Heart right ventricle (tissue), 16 donors: ENCODE measurements around the gene FANCE. TPM values are rescaled to one million over a fixed set of nuclear protein-coding genes. Genes with fewer than 3 reads are reported as not detected.

ENCODE experiments used
- ATAC-seq, 8 donors: fragments of 200-7000 bp; cut with Tn5 transposase; one replicate each; pipeline ENCODE4 v1.9.1; 2020; ENCODE audit warnings: mild to moderate bottlenecking in 8 of 8, moderate library complexity in 8 of 8, moderate number of reproducible peaks in 1 of 8
- DNase-seq, 2 donors: peaks; one replicate each; pipeline ENCODE4 v3.0.0-alpha.2; 2020
- H3K27ac ChIP-seq, 10 donors: fragments of 200-600 bp; sonication (generic) in 2 of 10; one replicate each; pipeline versions ENCODE4 v1.5.0 to v1.8.0; 2020 to 2022; ENCODE audit warnings: mild to moderate bottlenecking in 3 of 10
- H3K27me3 ChIP-seq, 7 donors: fragments of 200-600 bp; one replicate each; pipeline ENCODE4 v1.8.0; 2021 to 2022; ENCODE audit warnings: mild to moderate bottlenecking in 2 of 7
- H3K36me3 ChIP-seq, 9 donors: fragments of 200-600 bp; sonication (generic) in 1 of 9; one replicate each; pipeline versions ENCODE4 v1.5.0 to v1.8.0; 2020 to 2022; ENCODE audit warnings: mild to moderate bottlenecking in 2 of 9
- H3K4me1 ChIP-seq, 9 donors: fragments of 200-600 bp; sonication (generic) in 1 of 9; one replicate each; pipeline versions ENCODE4 v1.5.0 to v1.8.0; 2020 to 2022; ENCODE audit warnings: mild to moderate bottlenecking in 4 of 9
- H3K4me3 ChIP-seq, 10 donors: fragments of 200-600 bp; sonication (generic) in 2 of 10; one replicate each; pipeline versions ENCODE4 v1.5.0 to v1.8.0; 2020 to 2022; ENCODE audit warnings: mild to moderate bottlenecking in 7 of 10, moderate library complexity in 2 of 10
- H3K9me3 ChIP-seq, 11 donors: fragments of 200-600 bp in 10 of 11; sonication (generic) in 2 of 11; one replicate each; pipeline versions ENCODE4 v1.5.0 to v1.8.0; 2013 to 2022; ENCODE audit warnings: mild to moderate bottlenecking in 2 of 11, control low read depth in 1 of 11, moderate library complexity in 1 of 11
- CTCF ChIP-seq, 9 donors: fragments of 200-600 bp; sonication (generic) in 2 of 9; IDR thresholded peaks; one replicate each; pipeline versions ENCODE4 v1.5.0 to v1.8.0; 2021 to 2022; ENCODE audit warnings: antibody characterized with exemption in 9 of 9, mild to moderate bottlenecking in 5 of 9, moderate library complexity in 1 of 9
- WGBS, 2 donors: extraction: QIAGEN DNeasy Blood & Tissue Kit; methylation state at CpG; one replicate each; pipeline ENCODE4 v1.1.7; 2013; ENCODE audit warnings: inconsistent platforms in 1 of 2; 5-methylcytosine and 5-hydroxymethylcytosine counted together
- intact Hi-C, 10 donors: fragments of 100-400 bp; cut with DNase I; formaldehyde crosslinking; loops; one replicate each; pipeline versions ENCODE4 v1.11.1 to v1.14.2; 2022
- polyA plus RNA-seq, 2 donors: library from polyadenylated mRNA; stranded (reverse); fragments of 200-250 nt; gene quantifications; one replicate each; pipeline ENCODE4 v1.2.3, GENCODE V29; 2013
- total RNA-seq, 10 donors: library from RNA; stranded (reverse); fragmentation: NEBNext Ultra II Directional in 3 of 10; extraction: Animal tissue kit (Norgen Biotek cat#: 25700) in 3 of 10; gene quantifications; one replicate each; pipeline versions ENCODE4 v1.2.1 to v1.2.4, GENCODE V29; 2021 to 2023
- donor health status: Arrhythmogenic right ventricular cardiomyopathy.
- donor health status: ischemic (EF 13 %, LVEDD 7.1; RV severe dilation, severe dysfunction).
- donor health status: healthy with polysubstance abuse.
- donor health status: DM: no; HTN: yes; CAD: no.
- donor health status: DM: no; HTN: no; CAD: no.
- donor health status: ischemic (EF 25% LVEDD 6.9; RV normal size, moderate dysfunction).
- donor health status: ischemic (EF 25% LVEDD 5.7; RV mildly dilated, moderate dysfunction).
- donor health status: healthy.
- donor health status: DM: yes; HTN: yes; CAD: no.
- donor health status: Ischemic cardiomyopathy.
- donor health status: ischemic (EF 35%, LVEDD 5.7; RV mildly dilated, moderate dysfunction).
- donor health status: nonischemic (EF 11% LVEDD 7.7; RV severe dilation, severe dysfunction).
- donor health status: DM: yes; HTN: yes; CAD: no.
- donor health status: PGD.
- donor health status: ischemic (EF 29% LVEDD 5.4; RV normal size, mild dysfunction).
- donor health status: nonischemic (EF 23%, LVEDD 6.1; RV moderate dilation, normal function).

The FANCE gene
- total and polyA plus RNA-seq, 12 donors, result 1.5 to 5.3 (median 2.9) TPM

GRCh38 chr6:35483893-35484645 lies 31.9 kb downstream of the FANCE start:
- no peak for TF ChIP-seq CTCF (IDR thresholded peaks at IDR 0.05)
- Histone ChIP-seq H3K36me3 (peaks cover 0 to 48% (median 3%) of the 10 kb centered on the region in 9 donors), H3K4me1 (peaks cover 6 to 56% (median 37%) of the 10 kb centered on the region in 9 donors), H3K9me3 (no peaks in the 10 kb centered on the region), H3K27ac (peak overlapping the region in 1 of 10 donors; percentile 62), H3K4me3 (no peak overlapping the region), H3K27me3 (no peaks in the 10 kb centered on the region)
- no peak for ATAC-seq
- WGBS, 2 donors, result 86 to 88% methylated on average over 13 of the region's 13 CpGs
- intact Hi-C loops, result no loop called here
- DNase-seq, result no peak

DNA sequence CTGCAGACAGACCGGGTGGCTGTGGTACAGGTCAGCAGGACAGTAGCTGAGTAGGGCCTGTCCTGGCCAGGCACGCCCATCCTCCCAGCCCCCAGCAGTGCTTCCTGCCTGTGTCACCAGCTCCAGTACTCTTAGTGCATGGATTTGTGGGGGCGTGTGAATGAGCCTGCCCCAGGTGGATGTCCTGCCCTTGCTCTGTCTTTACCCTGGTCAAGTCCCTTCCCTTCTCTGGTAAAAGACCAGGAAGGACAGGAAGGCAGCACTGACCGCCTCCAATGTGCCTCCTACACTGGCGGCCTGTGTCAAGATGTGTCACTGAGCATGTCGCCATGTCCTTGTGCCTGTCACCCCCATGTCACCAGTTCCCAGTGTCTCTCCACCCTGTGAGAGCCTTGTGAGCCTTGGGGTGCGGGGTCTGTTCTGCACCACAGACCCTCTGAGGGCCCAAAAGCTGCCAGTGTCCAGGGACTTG lies 32.8 kb downstream of the FANCE start:
- peak in 1 of 8 donors; percentile 4 for ATAC-seq
- H3K9me3 ChIP-seq, result no peaks in the 10 kb centered on the region
- intact Hi-C loops, result no loop called here
- WGBS, 2 donors, result 77 to 89% methylated on average over 7 of the region's 7 CpGs
- peaks cover 0 to 5% (median 0%) of the 10 kb centered on the region in 7 donors for H3K27me3 ChIP-seq
- peaks cover 0 to 39% (median 1%) of the 10 kb centered on the region in 9 donors for H3K36me3 ChIP-seq
- TF ChIP-seq CTCF (IDR thresholded peaks at IDR 0.05), result no peak
- H3K27ac ChIP-seq, result peak overlapping the region in 7 of 10 donors; percentile 56 to 79 (median 72)
- no peak for DNase-seq
- peaks cover 11 to 65% (median 41%) of the 10 kb centered on the region in 9 donors for H3K4me1 ChIP-seq
- no peak overlapping the region for H3K4me3 ChIP-seq

GRCh38 chr6:35485402-35485877 lies 33.3 kb downstream of the FANCE start:
- H3K36me3 ChIP-seq, result peaks cover 0 to 35% (median 0%) of the 10 kb centered on the region in 9 donors
- peak; percentile 10 to 37 (median 18) for ATAC-seq
- H3K27ac ChIP-seq, result peak overlapping the region; percentile 18 to 79 (median 70)
- H3K4me3 ChIP-seq, result peak overlapping the region in 6 of 10 donors; percentile 17 to 46 (median 38)
- no peaks in the 10 kb centered on the region for H3K9me3 ChIP-seq
- peak in 1 of 2 donors; percentile 38 for DNase-seq
- no peak for TF ChIP-seq CTCF (IDR thresholded peaks at IDR 0.05)
- intact Hi-C loops, result no loop called here
- peaks cover 11 to 68% (median 46%) of the 10 kb centered on the region in 9 donors for H3K4me1 ChIP-seq
- peaks cover 0 to 9% (median 0%) of the 10 kb centered on the region in 7 donors for H3K27me3 ChIP-seq
- WGBS, 2 donors, result 37 to 53% methylated on average over 11 of the region's 11 CpGs

- TF ChIP-seq CTCF (IDR thresholded peaks at IDR 0.05), result no peak
- Histone ChIP-seq H3K4me3 (peak overlapping the region in 8 of 10 donors; percentile 6 to 46 (median 33)), H3K27ac (peak overlapping the region; percentile 18 to 79 (median 70)), H3K9me3 (no peaks in the 10 kb centered on the region), H3K36me3 (peaks cover 0 to 32% (median 0%) of the 10 kb centered on the region in 9 donors), H3K4me1 (peaks cover 15 to 67% (median 50%) of the 10 kb centered on the region in 9 donors), H3K27me3 (peaks cover 0 to 15% (median 0%) of the 10 kb centered on the region in 7 donors)
- intact Hi-C loops, result no loop called here
- 54 to 60% methylated on average over 60 to 61 of the region's 61 CpGs for WGBS, 2 donors
- ATAC-seq (peak in 7 of 8 donors; percentile 1 to 36 (median 8)), DNase-seq (peak in 1 of 2 donors; percentile 45)
These were observed 34.1 kb downstream of the FANCE start for GRCh38 chr6:35486005-35486925.
